ENCODE results near the gene SSH2.

DNA sequence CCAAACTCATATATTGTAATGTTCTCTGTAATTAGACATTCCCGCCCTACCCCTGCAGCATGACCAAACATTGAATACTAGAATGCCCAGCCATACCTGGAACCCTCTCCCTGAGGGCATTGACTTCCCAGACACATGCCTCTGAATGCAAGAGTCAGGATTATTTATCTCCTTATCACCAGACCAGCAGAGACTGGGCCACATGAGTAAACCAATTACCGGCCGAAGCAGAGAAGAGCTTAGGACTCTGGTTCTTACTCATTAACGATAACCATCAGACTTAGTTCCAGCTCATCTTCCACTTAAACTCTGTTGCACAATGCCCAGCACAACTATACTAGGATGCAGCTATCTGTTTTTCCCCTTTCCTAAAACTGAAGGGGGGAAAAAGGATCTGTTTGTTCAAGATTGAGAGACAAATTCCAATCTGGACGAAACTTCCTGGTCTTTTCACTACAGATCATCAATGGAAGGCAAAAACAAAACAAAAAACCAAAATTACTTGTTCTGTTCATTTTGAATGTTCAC is 219.1 kb downstream of the SSH2 start:
- TF ChIP-seq, protein P1, sequence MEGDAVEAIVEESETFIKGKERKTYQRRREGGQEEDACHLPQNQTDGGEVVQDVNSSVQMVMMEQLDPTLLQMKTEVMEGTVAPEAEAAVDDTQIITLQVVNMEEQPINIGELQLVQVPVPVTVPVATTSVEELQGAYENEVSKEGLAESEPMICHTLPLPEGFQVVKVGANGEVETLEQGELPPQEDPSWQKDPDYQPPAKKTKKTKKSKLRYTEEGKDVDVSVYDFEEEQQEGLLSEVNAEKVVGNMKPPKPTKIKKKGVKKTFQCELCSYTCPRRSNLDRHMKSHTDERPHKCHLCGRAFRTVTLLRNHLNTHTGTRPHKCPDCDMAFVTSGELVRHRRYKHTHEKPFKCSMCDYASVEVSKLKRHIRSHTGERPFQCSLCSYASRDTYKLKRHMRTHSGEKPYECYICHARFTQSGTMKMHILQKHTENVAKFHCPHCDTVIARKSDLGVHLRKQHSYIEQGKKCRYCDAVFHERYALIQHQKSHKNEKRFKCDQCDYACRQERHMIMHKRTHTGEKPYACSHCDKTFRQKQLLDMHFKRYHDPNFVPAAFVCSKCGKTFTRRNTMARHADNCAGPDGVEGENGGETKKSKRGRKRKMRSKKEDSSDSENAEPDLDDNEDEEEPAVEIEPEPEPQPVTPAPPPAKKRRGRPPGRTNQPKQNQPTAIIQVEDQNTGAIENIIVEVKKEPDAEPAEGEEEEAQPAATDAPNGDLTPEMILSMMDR (IDR thresholded peaks at IDR 0.05): no peak
- TF ChIP-seq POLR2A (IDR thresholded peaks at IDR 0.05): no peak

Data from thyroid gland (tissue), 4 donors.